ENCODE measurements around the gene DDAH1. TPM values are rescaled to one million over a fixed set of nuclear protein-coding genes. Genes with fewer than 3 reads are reported as not detected.

The DDAH1 gene
- total and polyA plus RNA-seq, 12 donors: 2.4 to 84.5 (median 58.4) TPM

GRCh38 chr1:85318217-85318616, 146.7 kb downstream of the DDAH1 start:
- no peaks in the 10 kb centered on the region for H3K9me3 ChIP-seq (replicated peaks in 1 of 3)
- H3K36me3 ChIP-seq (replicated peaks in 1 of 2): no peaks in the 10 kb centered on the region
- TF ChIP-seq CTCF (IDR thresholded peaks at IDR 0.05) (no peak), POLR2A (IDR thresholded peaks at IDR 0.05) (no peak)
- WGBS, 4 donors: 90 to 100% (median 96%) methylated on average over 1 of the region's 1 CpG
- intact Hi-C loops (cut with DNase I): no loop called here
- DNase-seq: no peak
- no peak overlapping the region for H3K27ac ChIP-seq
- no peaks in the 10 kb centered on the region for H3K27me3 ChIP-seq
- H3K4me1 ChIP-seq (replicated peaks in 1 of 2): peaks cover 9 to 14% of the 10 kb centered on the region in 2 donors
- no peak overlapping the region for H3K4me3 ChIP-seq

GRCh38 chr1:85317560-85317959, 147.4 kb downstream of the DDAH1 start:
- no peaks in the 10 kb centered on the region for H3K36me3 ChIP-seq (replicated peaks in 1 of 2)
- intact Hi-C loops (cut with DNase I): no loop called here
- H3K27me3 ChIP-seq: no peaks in the 10 kb centered on the region
- TF ChIP-seq POLR2A (IDR thresholded peaks at IDR 0.05): no peak
- no peak for TF ChIP-seq CTCF (IDR thresholded peaks at IDR 0.05)
- no peaks in the 10 kb centered on the region for H3K9me3 ChIP-seq (replicated peaks in 1 of 3)
- WGBS, 4 donors: 76 to 84% (median 78%) methylated on average over 5 of the region's 5 CpGs
- H3K4me3 ChIP-seq: no peak overlapping the region
- H3K27ac ChIP-seq: no peak overlapping the region
- DNase-seq: no peak
- peaks cover 9 to 14% of the 10 kb centered on the region in 2 donors for H3K4me1 ChIP-seq (replicated peaks in 1 of 2)

GRCh38 chr1:85316321-85316720, 148.6 kb downstream of the DDAH1 start:
- no peak for TF ChIP-seq POLR2A (IDR thresholded peaks at IDR 0.05)
- no peak for TF ChIP-seq CTCF (IDR thresholded peaks at IDR 0.05)
- no peaks in the 10 kb centered on the region for H3K9me3 ChIP-seq (replicated peaks in 1 of 3)
- 89 to 95% (median 92%) methylated on average over 2 of the region's 2 CpGs for WGBS, 4 donors
- intact Hi-C loops (cut with DNase I): no loop called here
- no peaks in the 10 kb centered on the region for H3K27me3 ChIP-seq
- no peak overlapping the region for H3K4me3 ChIP-seq
- no peak overlapping the region for H3K27ac ChIP-seq
- no peak for DNase-seq
- H3K36me3 ChIP-seq (replicated peaks in 1 of 2): no peaks in the 10 kb centered on the region
- H3K4me1 ChIP-seq (replicated peaks in 1 of 2): peaks cover 9 to 12% of the 10 kb centered on the region in 2 donors

- no peaks in the 10 kb centered on the region for H3K27me3 ChIP-seq
- no peaks in the 10 kb centered on the region for H3K9me3 ChIP-seq (replicated peaks in 1 of 3)
- no peak overlapping the region for H3K4me3 ChIP-seq
- H3K27ac ChIP-seq: no peak overlapping the region
- intact Hi-C loops (cut with DNase I): no loop called here
- H3K4me1 ChIP-seq (replicated peaks in 1 of 2): peaks cover 9% of the 10 kb centered on the region in 2 donors
- WGBS, 4 donors: 74 to 82% (median 79%) methylated on average over 8 of the region's 8 CpGs
- DNase-seq: no peak
- H3K36me3 ChIP-seq (replicated peaks in 1 of 2): no peaks in the 10 kb centered on the region
- TF ChIP-seq CTCF (IDR thresholded peaks at IDR 0.05): no peak
- no peak for TF ChIP-seq POLR2A (IDR thresholded peaks at IDR 0.05)
Measured at GRCh38 chr1:85315789-85316188, 149.2 kb downstream of the DDAH1 start.
